Measurements from ENCODE around the gene SUCLG1.
"Not testable (repeated sequence)": the region's sequence is repeated elsewhere in the genome, so short reads cannot be mapped to it uniquely, and the experiment has no call there.

Gene SUCLG1

GRCh38 chr2:84472856-84473565, 13.9 kb upstream of the SUCLG1 start:
- in situ Hi-C loops (cut with MboI; ENCODE audit: low pct_unique_long_range_greater_than_20kb, low sequenced_read_pairs), result no loop called here
- DNase-seq, result no peak

GRCh38 chr2:84472423-84472822, 13.3 kb upstream of the SUCLG1 start:
- DNase-seq; in situ Hi-C loops (cut with MboI; ENCODE audit: low pct_unique_long_range_greater_than_20kb, low sequenced_read_pairs): not testable (repeated sequence)

GRCh38 chr2:84467389-84467788, 8.3 kb upstream of the SUCLG1 start:
- DNase-seq, result no peak

GRCh38 chr2:84461310-84461709, 2.2 kb upstream of the SUCLG1 start:
- DNase-seq, result no peak
- in situ Hi-C loops (cut with MboI; ENCODE audit: low pct_unique_long_range_greater_than_20kb, low sequenced_read_pairs), result no loop called here

More at GRCh38 chr2:84467389-84467788, 8.3 kb upstream of the SUCLG1 start:
- in situ Hi-C loops (cut with MboI; ENCODE audit: low pct_unique_long_range_greater_than_20kb, low sequenced_read_pairs), result no loop called here

DNA sequence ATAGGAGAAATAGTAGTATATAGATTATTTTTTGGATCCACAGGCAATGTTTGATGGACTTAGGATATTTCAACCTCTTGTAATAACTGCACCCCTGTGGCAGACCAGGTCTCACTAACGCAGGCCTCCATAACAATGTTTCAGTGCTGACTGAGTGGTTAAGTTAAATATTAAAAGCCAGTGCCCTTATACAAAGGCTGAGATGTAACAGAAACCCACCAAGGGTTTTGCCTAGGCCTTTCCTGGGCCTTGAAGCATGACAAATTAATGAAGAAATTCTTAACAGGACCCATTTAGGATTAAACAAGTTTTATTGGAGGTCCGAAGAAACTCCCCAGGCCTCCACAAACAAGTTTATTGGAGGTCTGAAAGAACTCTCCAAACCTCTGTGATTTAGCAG, 1.6 kb upstream of the SUCLG1 start:
- in situ Hi-C loops (cut with MboI; ENCODE audit: low pct_unique_long_range_greater_than_20kb, low sequenced_read_pairs), result no loop called here
- no peak for DNase-seq

DNA sequence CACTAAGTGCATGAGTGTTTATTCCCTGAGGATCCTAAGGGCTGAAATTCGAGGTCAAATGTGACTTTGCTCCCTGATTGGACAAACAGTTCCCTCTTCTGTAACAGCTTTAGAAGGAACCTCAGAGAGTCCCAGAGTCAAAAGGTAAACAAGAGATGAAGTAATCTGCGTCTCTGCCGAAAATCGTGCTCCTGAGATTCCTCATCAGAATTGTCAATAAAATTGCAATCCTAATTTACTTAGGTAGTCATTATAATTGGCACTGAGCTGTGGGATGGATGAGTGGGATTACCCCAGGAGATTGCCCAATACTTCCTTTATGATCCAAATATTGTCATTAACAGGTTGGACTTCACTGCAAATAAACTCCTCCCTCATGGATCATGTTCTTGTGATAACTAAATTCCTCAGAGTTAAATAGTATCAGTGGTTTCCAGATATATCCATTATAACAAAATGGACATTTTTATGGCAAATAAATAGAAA, 907 bp upstream of the SUCLG1 start:
- in situ Hi-C loops (cut with MboI; ENCODE audit: low pct_unique_long_range_greater_than_20kb, low sequenced_read_pairs), result no loop called here
- DNase-seq, result no peak

GRCh38 chr2:84458551-84459017, 496 bp downstream of the SUCLG1 start:
- in situ Hi-C loops (cut with MboI; ENCODE audit: low pct_unique_long_range_greater_than_20kb, low sequenced_read_pairs), result no loop called here
- no peak for DNase-seq

GRCh38 chr2:84457686-84458085, 1.4 kb downstream of the SUCLG1 start:
- DNase-seq, result no peak
- in situ Hi-C loops (cut with MboI; ENCODE audit: low pct_unique_long_range_greater_than_20kb, low sequenced_read_pairs), result no loop called here

- in situ Hi-C loops (cut with MboI; ENCODE audit: low pct_unique_long_range_greater_than_20kb, low sequenced_read_pairs), result no loop called here
- no peak for DNase-seq
These were observed 2.9 kb downstream of the SUCLG1 start for GRCh38 chr2:84456156-84456555.

- no peak for DNase-seq
- in situ Hi-C loops (cut with MboI; ENCODE audit: low pct_unique_long_range_greater_than_20kb, low sequenced_read_pairs), result no loop called here
These were observed 4.5 kb downstream of the SUCLG1 start for GRCh38 chr2:84454581-84454980.

DNA sequence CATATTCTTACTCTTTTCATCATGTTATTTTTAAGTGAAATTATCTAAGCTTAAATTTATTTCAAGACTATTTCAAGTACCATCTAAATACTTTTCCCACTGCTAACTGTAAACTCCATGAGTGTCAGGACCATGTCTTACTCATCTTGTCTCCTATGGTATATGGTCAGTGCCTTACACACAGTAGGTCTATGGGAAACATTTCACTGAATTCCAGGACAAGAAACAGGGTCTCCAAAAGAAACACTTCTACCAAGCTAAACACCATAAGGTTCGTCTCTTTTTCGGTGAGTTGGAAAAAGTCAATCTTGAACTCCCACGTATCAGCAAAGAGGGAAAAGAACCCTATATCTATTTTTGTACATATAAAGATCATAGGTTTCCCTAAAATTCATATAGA, 6.5 kb downstream of the SUCLG1 start:
- DNase-seq, result no peak
- in situ Hi-C loops (cut with MboI; ENCODE audit: low pct_unique_long_range_greater_than_20kb, low sequenced_read_pairs), result no loop called here

DNA sequence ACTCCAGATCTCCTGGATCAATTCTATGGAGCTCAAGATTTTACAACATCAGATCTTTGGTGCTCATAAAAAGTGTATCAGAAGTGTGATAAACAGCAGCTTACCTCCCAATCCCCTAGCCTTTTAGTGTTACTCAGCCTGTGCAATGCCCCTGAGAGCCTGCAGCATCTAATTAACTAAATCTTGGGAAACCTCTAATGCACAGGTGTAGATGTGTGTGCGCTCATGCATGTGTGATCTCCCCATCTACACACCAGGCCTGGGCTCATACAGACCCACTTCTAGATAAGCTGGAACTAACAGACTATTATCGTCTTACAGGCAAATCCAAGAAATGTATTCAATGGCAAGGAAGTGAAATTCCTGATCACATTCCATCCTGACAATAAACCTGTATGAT, 7.5 kb downstream of the SUCLG1 start:
- in situ Hi-C loops (cut with MboI; ENCODE audit: low pct_unique_long_range_greater_than_20kb, low sequenced_read_pairs), result no loop called here
- no peak for DNase-seq

DNA sequence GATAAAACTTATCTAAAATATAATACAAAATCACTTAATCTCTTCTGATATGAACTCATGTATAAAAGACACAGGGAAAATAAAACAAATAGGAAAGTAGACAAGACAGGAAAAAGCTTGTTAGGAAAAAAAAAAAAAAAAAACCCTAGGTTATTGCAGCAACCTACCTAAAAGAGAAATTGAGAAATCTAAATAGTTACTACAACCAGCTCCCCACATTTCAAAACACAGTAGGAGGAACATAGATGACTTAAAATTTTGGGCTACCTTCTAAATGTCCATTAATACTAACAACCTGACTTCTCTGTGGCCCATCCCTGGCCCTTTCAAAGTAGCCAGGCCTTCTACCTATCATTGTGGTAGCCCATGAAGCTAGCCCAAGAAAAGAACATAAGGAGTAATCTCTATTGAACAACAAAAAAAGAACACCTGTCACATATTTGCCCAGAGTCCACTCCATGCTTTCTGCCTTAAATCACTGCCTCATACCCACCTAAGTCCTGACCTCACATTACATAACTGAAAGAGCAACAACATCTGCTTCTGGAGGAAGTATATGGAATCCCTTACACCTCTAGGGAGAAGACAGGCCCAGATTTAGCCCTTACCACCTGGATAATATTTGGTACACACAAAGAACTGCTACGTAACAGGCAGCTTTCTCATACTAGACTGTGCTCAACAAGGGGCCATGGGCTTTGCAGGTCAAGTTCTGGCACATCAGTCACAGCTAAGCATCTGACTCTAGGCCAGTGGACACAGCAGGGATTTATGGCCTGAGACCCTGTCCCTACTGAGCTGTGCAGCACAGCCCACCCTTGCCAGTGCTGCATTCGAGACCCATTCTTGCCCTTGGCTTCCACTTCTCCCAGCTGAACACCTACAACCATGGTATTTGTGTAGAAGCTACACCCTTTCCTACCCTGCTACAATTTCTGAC, 8.5 kb downstream of the SUCLG1 start:
- no peak for DNase-seq
- in situ Hi-C loops (cut with MboI; ENCODE audit: low pct_unique_long_range_greater_than_20kb, low sequenced_read_pairs), result no loop called here

- DNase-seq, result no peak
- in situ Hi-C loops (cut with MboI; ENCODE audit: low pct_unique_long_range_greater_than_20kb, low sequenced_read_pairs), result no loop called here
These were observed 9.4 kb downstream of the SUCLG1 start for GRCh38 chr2:84449711-84450110.

- no peak for DNase-seq
- in situ Hi-C loops (cut with MboI; ENCODE audit: low pct_unique_long_range_greater_than_20kb, low sequenced_read_pairs), result no loop called here
These were observed 10.0 kb downstream of the SUCLG1 start for GRCh38 chr2:84449055-84449454.

- DNase-seq, result no peak
- in situ Hi-C loops (cut with MboI; ENCODE audit: low pct_unique_long_range_greater_than_20kb, low sequenced_read_pairs), result no loop called here
These were observed 15.6 kb downstream of the SUCLG1 start for GRCh38 chr2:84443477-84443876.

GRCh38 chr2:84442888-84443287, 16.2 kb downstream of the SUCLG1 start:
- in situ Hi-C loops (cut with MboI; ENCODE audit: low pct_unique_long_range_greater_than_20kb, low sequenced_read_pairs), result no loop called here

DNA sequence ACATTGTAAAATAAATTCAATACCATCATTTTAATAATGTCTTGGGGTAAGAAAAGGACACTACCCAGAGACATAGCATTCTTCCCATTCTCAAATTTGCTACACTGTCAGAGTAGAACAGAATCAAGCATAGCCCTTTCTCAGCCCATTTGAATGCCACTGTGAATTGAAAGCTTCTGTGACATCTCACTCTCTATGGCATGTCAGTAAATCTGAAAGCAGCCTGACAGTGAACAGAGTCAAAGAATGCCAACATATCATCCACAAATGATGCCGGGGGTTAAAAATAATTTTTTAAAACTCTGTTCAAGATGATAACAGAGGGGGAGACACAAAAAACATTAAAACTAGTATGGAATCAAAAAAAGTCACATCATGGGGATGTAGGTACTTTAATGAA, 17.6 kb downstream of the SUCLG1 start:
- DNase-seq, result no peak
- in situ Hi-C loops (cut with MboI; ENCODE audit: low pct_unique_long_range_greater_than_20kb, low sequenced_read_pairs), result no loop called here

More at GRCh38 chr2:84442888-84443287, 16.2 kb downstream of the SUCLG1 start:
- DNase-seq, result no peak

DNA sequence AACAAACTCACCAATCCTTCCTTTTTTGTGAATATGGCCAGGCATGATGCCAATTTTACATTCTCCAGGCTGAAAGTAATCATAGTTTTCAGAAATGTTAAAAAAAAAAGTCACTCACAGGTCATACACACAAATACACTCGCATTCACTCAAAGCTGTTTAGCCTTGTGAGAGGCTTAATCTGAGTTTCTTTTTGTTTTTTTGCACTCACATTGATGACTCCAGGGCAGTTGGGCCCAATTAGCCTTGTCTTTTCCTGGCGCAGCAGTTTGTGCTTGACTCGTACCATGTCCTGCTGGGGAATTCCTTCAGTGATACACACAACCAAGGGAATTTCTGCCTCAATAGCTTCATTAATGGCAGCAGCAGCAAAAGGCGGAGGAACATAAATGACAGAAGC, 18.0 kb downstream of the SUCLG1 start:
- in situ Hi-C loops (cut with MboI; ENCODE audit: low pct_unique_long_range_greater_than_20kb, low sequenced_read_pairs), result no loop called here
- no peak for DNase-seq

- no peak for DNase-seq
- in situ Hi-C loops (cut with MboI; ENCODE audit: low pct_unique_long_range_greater_than_20kb, low sequenced_read_pairs), result no loop called here
These were observed 23.6 kb downstream of the SUCLG1 start for GRCh38 chr2:84435345-84436025.

All from KBM-7 (cell line).